Stimulated activated CD4-positive, alpha-beta T cell treated with anti-CD3 and anti-CD28 coated beads, TNF-alpha, amount 100 ng/mL, for 1 hour (primary cell): Measurements from ENCODE around the gene STX1A.

Source experiments
- DNase-seq, 3 donors: peaks; one replicate each; pipeline ENCODE4 v3.0.0-alpha.2; 2020; ENCODE audit warnings: low read depth in 3 of 3, low spot score in 1 of 3

Gene STX1A

GRCh38 chr7:73652541-73652949, 66.9 kb downstream of the STX1A start:
- DNase-seq = no peak

- no peak for DNase-seq
Observed at GRCh38 chr7:73650524-73650923, 68.9 kb downstream of the STX1A start.

- no peak for DNase-seq
Observed at GRCh38 chr7:73649576-73649975, 69.9 kb downstream of the STX1A start.
